HG03520 (cell line): ENCODE results near the gene GRIN2D.

Source experiments
- ATAC-seq: cut with Tn5 transposase; IDR thresholded peaks from one replicate; pipeline ENCODE4 v1.9.1; 2021; ENCODE audit warnings: mild to moderate bottlenecking, moderate library complexity; ENCODE audit not compliant: unreplicated experiment

GRIN2D gene

GRCh38 chr19:48397263-48398101 is 4.0 kb downstream of the GRIN2D start:
- ATAC-seq = no peak

- ATAC-seq = no peak
Observed at GRCh38 chr19:48398102-48398374, 4.6 kb downstream of the GRIN2D start.

GRCh38 chr19:48398375-48399235 is 5.1 kb downstream of the GRIN2D start:
- peak; percentile 45 for ATAC-seq

- ATAC-seq = no peak
Observed at GRCh38 chr19:48400018-48400742, 6.7 kb downstream of the GRIN2D start.

GRCh38 chr19:48401287-48401686 is 7.8 kb downstream of the GRIN2D start:
- ATAC-seq = no peak

- no peak for ATAC-seq
Observed at GRCh38 chr19:48403606-48404005, 10.1 kb downstream of the GRIN2D start.

- no peak for ATAC-seq
Observed at GRCh38 chr19:48405010-48405659, 11.7 kb downstream of the GRIN2D start.

GRCh38 chr19:48405850-48406249 is 12.4 kb downstream of the GRIN2D start:
- no peak for ATAC-seq

- ATAC-seq = no peak
Observed at GRCh38 chr19:48413879-48414587, 20.6 kb downstream of the GRIN2D start.

- no peak for ATAC-seq
Observed at GRCh38 chr19:48415395-48415794, 21.9 kb downstream of the GRIN2D start.

GRCh38 chr19:48415806-48416221 is 22.3 kb downstream of the GRIN2D start:
- no peak for ATAC-seq

- ATAC-seq = no peak
Observed at GRCh38 chr19:48417421-48417820, 24.0 kb downstream of the GRIN2D start.

- no peak for ATAC-seq
Observed at GRCh38 chr19:48418317-48419064, 25.0 kb downstream of the GRIN2D start.

GRCh38 chr19:48419158-48419920 is 25.9 kb downstream of the GRIN2D start:
- ATAC-seq = no peak

- ATAC-seq = no peak
Observed at GRCh38 chr19:48421548-48421947, 28.1 kb downstream of the GRIN2D start.

- ATAC-seq = no peak
Observed at GRCh38 chr19:48424694-48425219, 31.3 kb downstream of the GRIN2D start.

GRCh38 chr19:48428670-48429069 is 35.2 kb downstream of the GRIN2D start:
- no peak for ATAC-seq

GRCh38 chr19:48433337-48433736 is 39.9 kb downstream of the GRIN2D start:
- ATAC-seq = no peak

GRCh38 chr19:48436586-48436985 is 43.1 kb downstream of the GRIN2D start:
- no peak for ATAC-seq
